H1 (cell line): ENCODE results near the gene TRUB1. TPM values are rescaled to one million over a fixed set of nuclear protein-coding genes. Genes with fewer than 3 reads are reported as not detected.

Experiments
- BRCA1 ChIP-seq: IDR thresholded peaks from 2 replicates; pipeline ENCODE4 v1.6.1; 2012; ENCODE audit warnings: low read depth, low read length, improper control_type of control experiment
- CHD1 ChIP-seq: IDR thresholded peaks from 2 replicates; pipeline ENCODE4 v1.6.1; 2012; ENCODE audit warnings: low read depth, low read length, improper control_type of control experiment
- KDM1A ChIP-seq: fragments of 200-600, 300-600 bp; sonication (generic); IDR thresholded peaks from 2 replicates; pipeline ENCODE4 v1.7.1; 2016; ENCODE audit warnings: mild to moderate bottlenecking, low read length, borderline replicate concordance
- RFX5 ChIP-seq: IDR thresholded peaks from 2 replicates; pipeline ENCODE4 v1.6.1; 2011; ENCODE audit warnings: low read depth, low read length, improper control_type of control experiment, borderline replicate concordance
- SP2 ChIP-seq: IDR thresholded peaks from 2 replicates; pipeline ENCODE4 v1.6.1; 2012; ENCODE audit warnings: mild to moderate bottlenecking, low read length, inconsistent platforms
- SP4 ChIP-seq: IDR thresholded peaks from 2 replicates; pipeline ENCODE4 v1.6.1; 2012; ENCODE audit warnings: low read length, inconsistent platforms
- TAF1 ChIP-seq: IDR thresholded peaks from 2 replicates; pipeline ENCODE4 v1.6.1; 2011; ENCODE audit warnings: mild to moderate bottlenecking, low read depth, low read length
- TBP ChIP-seq: IDR thresholded peaks from 2 replicates; pipeline ENCODE4 v1.6.1; 2011; ENCODE audit warnings: low read depth, low read length, improper control_type of control experiment
- ZNF274 ChIP-seq: IDR thresholded peaks from 2 replicates; pipeline ENCODE4 v1.7.0; 2012; ENCODE audit warnings: low read length, borderline replicate concordance; ENCODE audit errors: extremely low read depth
- polyA plus RNA-seq, 7 experiments: library from polyadenylated mRNA; depleted of rRNA in 3 of 7; stranded (reverse) in 5 of 7; unstranded in 2 of 7; fragments of >200 nt in 5 of 7; fragments of 200-250 nt in 2 of 7; gene quantifications; 1 replicate in 5 of 7; 2 replicates in 1 of 7; 4 replicates in 1 of 7; pipeline versions ENCODE4 v1.2.1 to v1.2.3, GENCODE V29; 2011 to 2013; ENCODE audit warnings: missing spikeins in 2 of 7, mixed read lengths in 2 of 7
- total RNA-seq: library from RNA; stranded (reverse); fragmentation: NEBNext Ultra II Directional; extraction: Animal tissue kit (Norgen Biotek cat#: 25700); gene quantifications from 2 replicates; pipeline ENCODE4 v1.2.1, GENCODE V29; 2021
- TF ChIP-seq, protein P1 (sequence below): fragments of 300-600 bp; sonication (generic); IDR thresholded peaks from 2 replicates; pipeline ENCODE4 v1.7.1; 2012; ENCODE audit warnings: low read length, moderate library complexity, mild to moderate bottlenecking, inconsistent platforms; ENCODE audit not compliant: insufficient replicate concordance

The TRUB1 gene
- total and polyA plus RNA-seq, 2 of the 8 experiments (the other 6 are each of a cell fraction or from before 2014, with no cell fraction given), result 6.3 to 22.2 TPM

DNA sequence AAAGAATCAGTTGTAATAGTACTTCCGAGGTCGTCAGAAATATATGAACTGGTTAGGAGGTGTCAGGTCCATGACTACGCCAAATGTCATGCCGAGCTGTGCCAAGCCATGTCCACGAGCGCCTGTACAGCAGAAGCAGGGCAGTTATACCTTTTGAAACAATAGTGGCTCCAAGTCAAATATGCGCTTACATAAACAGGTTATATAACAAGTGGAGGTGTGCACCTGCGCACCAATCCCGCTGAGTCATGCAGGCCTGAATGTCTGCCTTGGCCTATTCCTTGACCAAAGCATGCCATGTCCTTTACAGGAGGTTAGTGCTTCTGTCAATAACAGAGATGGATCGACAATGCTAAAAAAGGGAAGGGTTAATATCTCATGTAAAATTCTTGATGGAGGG, 21.3 kb upstream of the TRUB1 start (continued):
- TF ChIP-seq, protein P1, sequence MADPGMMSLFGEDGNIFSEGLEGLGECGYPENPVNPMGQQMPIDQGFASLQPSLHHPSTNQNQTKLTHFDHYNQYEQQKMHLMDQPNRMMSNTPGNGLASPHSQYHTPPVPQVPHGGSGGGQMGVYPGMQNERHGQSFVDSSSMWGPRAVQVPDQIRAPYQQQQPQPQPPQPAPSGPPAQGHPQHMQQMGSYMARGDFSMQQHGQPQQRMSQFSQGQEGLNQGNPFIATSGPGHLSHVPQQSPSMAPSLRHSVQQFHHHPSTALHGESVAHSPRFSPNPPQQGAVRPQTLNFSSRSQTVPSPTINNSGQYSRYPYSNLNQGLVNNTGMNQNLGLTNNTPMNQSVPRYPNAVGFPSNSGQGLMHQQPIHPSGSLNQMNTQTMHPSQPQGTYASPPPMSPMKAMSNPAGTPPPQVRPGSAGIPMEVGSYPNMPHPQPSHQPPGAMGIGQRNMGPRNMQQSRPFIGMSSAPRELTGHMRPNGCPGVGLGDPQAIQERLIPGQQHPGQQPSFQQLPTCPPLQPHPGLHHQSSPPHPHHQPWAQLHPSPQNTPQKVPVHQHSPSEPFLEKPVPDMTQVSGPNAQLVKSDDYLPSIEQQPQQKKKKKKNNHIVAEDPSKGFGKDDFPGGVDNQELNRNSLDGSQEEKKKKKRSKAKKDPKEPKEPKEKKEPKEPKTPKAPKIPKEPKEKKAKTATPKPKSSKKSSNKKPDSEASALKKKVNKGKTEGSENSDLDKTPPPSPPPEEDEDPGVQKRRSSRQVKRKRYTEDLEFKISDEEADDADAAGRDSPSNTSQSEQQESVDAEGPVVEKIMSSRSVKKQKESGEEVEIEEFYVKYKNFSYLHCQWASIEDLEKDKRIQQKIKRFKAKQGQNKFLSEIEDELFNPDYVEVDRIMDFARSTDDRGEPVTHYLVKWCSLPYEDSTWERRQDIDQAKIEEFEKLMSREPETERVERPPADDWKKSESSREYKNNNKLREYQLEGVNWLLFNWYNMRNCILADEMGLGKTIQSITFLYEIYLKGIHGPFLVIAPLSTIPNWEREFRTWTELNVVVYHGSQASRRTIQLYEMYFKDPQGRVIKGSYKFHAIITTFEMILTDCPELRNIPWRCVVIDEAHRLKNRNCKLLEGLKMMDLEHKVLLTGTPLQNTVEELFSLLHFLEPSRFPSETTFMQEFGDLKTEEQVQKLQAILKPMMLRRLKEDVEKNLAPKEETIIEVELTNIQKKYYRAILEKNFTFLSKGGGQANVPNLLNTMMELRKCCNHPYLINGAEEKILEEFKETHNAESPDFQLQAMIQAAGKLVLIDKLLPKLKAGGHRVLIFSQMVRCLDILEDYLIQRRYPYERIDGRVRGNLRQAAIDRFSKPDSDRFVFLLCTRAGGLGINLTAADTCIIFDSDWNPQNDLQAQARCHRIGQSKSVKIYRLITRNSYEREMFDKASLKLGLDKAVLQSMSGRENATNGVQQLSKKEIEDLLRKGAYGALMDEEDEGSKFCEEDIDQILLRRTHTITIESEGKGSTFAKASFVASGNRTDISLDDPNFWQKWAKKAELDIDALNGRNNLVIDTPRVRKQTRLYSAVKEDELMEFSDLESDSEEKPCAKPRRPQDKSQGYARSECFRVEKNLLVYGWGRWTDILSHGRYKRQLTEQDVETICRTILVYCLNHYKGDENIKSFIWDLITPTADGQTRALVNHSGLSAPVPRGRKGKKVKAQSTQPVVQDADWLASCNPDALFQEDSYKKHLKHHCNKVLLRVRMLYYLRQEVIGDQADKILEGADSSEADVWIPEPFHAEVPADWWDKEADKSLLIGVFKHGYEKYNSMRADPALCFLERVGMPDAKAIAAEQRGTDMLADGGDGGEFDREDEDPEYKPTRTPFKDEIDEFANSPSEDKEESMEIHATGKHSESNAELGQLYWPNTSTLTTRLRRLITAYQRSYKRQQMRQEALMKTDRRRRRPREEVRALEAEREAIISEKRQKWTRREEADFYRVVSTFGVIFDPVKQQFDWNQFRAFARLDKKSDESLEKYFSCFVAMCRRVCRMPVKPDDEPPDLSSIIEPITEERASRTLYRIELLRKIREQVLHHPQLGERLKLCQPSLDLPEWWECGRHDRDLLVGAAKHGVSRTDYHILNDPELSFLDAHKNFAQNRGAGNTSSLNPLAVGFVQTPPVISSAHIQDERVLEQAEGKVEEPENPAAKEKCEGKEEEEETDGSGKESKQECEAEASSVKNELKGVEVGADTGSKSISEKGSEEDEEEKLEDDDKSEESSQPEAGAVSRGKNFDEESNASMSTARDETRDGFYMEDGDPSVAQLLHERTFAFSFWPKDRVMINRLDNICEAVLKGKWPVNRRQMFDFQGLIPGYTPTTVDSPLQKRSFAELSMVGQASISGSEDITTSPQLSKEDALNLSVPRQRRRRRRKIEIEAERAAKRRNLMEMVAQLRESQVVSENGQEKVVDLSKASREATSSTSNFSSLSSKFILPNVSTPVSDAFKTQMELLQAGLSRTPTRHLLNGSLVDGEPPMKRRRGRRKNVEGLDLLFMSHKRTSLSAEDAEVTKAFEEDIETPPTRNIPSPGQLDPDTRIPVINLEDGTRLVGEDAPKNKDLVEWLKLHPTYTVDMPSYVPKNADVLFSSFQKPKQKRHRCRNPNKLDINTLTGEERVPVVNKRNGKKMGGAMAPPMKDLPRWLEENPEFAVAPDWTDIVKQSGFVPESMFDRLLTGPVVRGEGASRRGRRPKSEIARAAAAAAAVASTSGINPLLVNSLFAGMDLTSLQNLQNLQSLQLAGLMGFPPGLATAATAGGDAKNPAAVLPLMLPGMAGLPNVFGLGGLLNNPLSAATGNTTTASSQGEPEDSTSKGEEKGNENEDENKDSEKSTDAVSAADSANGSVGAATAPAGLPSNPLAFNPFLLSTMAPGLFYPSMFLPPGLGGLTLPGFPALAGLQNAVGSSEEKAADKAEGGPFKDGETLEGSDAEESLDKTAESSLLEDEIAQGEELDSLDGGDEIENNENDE, result no peak
- TF ChIP-seq RFX5, result no peak
- TF ChIP-seq ZNF274, result no peak
- TF ChIP-seq CHD1, result no peak
- no peak for TF ChIP-seq SP4
- no peak for TF ChIP-seq TAF1
- no peak for TF ChIP-seq SP2
- TF ChIP-seq KDM1A, result no peak
- no peak for TF ChIP-seq BRCA1
- TF ChIP-seq TBP, result no peak
